HG03064 (cell line): ENCODE measurements around the gene GPR158.

Experiments used
- ATAC-seq: cut with Tn5 transposase; IDR thresholded peaks from one replicate; pipeline ENCODE4 v1.9.1; 2021; ENCODE audit warnings: low read depth; ENCODE audit not compliant: unreplicated experiment

The GPR158 gene

DNA sequence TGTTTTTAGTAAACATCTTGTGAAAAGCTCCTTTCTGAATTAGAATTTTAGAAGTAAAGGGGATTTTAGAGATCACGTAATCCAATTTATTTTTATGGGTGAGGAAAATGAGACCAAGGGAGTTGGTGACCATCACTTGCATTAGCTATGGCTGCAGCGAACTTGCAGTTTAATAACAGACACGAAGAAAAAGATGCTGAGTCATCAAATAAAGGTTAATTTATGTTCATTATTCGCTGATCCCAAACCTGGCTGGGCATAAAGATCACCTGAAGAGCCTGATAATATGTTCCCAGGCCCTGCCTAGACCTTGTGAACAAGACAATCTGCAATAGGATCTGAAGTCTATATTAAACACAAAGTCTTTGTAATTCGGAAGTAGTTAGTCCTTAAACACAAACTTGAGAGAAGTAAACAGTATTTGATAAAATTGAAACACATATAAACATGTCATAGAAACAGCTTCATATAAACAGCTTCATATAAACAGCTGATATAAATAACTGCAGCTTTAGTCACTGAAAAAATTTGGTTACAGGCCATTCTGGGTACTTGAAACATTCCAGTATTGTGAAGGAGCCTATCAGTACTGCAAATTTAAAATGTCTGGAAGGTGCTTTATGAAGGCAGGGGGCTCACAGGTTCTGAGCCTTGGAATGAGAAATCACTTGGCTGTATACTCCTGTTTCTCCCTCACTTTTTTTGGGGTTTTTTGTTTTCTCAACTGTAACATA is 16.5 kb downstream of the GPR158 start:
- no peak for ATAC-seq

DNA sequence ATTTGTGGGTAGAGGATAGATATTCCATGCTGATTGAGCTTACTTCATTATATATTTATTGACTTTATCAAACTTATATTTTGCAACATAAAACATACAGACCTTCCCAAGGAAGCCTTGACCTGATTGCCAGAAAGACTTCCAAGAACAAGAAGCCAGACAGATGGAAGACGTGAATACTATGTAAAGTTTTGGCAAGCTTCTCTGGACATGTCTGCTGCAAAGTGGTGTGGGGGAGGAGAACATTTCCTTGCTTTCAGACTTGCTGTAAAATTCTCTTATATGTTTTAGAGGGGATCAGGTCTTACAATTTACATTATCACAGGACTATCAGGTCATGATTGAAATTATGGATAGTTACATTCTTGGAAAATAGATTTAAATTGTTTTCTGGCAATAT is 23.4 kb downstream of the GPR158 start:
- no peak for ATAC-seq

- ATAC-seq: no peak
These were observed 32.1 kb downstream of the GPR158 start for GRCh38 chr10:25206693-25207414.

- ATAC-seq: no peak
These were observed 34.8 kb downstream of the GPR158 start for GRCh38 chr10:25209618-25210017.

DNA sequence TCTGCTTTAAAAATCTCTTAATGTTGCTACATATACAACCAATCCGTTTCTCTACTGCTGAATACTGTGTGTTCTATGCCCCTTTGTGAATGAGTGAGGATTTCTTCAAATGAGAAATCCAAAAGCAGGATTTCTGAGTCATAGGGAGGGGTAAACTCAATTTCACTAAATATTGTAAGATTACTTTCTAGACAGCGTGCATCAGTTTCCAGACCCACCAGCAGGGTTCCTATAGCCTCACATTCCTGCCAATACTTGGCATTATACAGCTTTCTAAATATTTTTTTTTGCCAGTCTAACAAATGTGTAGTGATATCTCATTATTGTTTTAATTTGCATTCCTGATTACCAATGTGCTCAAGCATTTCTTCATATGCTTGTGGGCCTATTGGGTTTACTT is 35.5 kb downstream of the GPR158 start:
- no peak for ATAC-seq

DNA sequence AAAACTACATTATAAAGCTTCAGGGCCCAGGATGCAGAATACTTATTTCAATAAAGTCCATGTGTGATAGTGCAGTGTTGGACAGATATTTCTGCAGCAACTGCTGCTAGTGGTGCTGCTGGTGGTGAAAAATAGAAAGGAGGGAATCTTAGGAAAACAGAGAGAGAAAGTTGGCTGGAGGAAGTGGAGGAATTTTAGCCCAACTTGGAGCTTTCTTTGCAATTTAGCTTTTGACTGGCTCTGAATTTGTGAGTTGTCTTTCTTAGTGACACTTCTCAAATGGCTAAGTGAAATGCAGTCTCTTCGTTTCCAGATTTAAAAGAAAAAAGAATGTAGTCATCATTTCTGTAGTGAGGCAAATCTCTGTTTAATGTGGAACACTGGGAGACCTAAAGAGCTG is 45.4 kb downstream of the GPR158 start:
- no peak for ATAC-seq

DNA sequence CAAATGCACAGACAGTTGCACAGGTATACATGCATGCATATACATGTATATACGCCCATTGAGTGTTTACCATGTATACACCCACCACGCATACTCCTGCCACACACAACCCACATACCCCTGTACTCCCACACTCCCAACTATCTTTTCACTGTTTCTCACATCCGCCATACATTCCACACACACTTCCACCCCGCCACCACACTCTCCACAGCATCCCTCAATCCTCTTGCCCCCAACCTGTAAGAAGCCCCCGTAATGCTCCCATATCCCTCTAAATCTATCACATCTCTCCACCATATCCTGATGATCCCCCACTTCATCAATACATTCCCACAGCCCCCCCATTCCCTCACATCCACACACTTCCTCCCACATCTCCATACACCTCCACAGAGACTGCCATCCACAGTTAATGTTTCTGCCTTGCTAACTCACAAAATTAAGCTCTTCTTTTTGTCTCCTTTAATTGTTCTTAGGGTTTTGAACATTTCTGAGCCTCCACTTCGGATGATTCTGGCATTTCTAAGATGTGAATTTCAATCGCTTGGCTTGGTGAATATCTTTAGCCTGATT is 47.4 kb downstream of the GPR158 start:
- ATAC-seq: no peak

DNA sequence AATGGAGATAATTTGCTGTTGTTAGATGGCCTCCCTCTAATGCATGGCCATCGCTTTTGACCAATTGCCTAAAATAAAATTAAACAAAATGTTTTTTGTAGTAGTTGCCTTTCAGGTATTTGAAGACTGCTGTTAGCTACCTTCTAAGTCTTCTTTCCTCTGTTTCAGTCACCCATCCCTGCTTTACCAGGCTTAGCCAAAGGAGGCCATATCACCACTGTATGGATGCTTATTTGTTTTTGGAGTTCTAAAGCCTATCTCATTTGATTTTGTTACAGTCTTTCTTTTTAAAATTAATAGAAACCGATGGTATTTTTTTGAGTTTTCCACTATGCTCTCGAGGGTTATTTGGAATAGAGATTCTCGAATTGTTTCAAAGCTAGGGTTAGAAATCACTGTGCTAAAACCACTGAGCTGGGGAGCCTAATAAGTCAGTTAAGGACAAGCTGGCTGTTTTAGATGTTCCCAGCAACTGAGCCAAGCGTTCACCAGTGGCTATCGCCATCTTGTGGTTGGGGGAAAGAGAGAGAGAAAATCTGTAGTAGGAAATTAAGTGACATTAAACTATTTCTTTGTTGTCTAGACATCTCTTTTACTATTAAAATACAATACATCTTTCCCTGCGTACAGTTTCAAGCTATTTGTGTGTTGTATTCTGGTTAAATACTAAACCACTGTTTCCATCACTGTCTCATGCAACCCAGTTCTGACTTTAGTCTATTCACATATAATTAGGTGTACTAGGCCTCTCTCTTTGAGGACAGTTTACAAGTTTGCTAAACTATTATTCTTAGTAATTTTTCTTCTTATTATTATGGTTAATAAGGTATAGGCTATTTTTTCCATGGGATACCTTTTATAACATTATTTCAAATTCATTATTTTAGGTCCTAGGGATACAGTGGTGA is 52.2 kb downstream of the GPR158 start:
- no peak for ATAC-seq

DNA sequence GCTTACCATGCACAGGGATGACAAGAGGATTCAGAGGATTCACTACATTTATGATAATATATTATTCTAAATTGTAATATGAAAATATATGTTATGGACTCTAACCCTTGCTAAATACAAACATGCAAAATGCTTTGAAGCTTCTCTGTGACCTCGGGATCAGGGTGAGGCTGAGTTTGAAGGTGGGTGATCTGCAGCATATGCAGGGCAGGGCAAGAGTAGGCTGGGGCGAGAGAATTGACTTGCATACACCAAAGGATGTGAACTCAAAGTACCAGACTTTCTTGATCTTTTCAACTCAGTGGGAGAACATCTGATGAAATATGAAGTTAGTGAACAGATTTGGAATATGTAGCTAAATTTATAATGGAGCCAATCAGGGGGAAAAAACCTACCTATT is 57.0 kb downstream of the GPR158 start:
- no peak for ATAC-seq

DNA sequence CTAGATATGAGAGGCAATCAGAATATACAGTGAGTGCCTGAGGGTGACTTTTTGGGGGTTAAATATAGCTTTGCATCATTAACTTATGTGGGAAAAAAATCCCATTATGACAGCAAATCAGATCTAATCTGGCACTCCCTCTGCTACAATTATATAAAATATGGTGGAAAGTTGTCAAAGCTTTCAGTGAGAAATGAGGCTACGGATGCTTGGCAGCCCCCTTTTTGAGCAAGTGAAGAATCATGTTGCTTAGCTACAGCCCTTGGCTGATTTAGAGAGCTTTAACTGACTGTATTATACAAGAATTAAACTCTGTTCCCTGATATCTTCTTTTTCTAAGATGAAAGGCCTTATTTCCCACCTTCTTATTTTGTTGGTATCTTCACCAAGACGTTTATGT is 57.4 kb downstream of the GPR158 start:
- no peak for ATAC-seq

- no peak for ATAC-seq
These were observed 70.4 kb downstream of the GPR158 start for GRCh38 chr10:25245165-25245564.

GRCh38 chr10:25257646-25258045 is 82.8 kb downstream of the GPR158 start:
- no peak for ATAC-seq

DNA sequence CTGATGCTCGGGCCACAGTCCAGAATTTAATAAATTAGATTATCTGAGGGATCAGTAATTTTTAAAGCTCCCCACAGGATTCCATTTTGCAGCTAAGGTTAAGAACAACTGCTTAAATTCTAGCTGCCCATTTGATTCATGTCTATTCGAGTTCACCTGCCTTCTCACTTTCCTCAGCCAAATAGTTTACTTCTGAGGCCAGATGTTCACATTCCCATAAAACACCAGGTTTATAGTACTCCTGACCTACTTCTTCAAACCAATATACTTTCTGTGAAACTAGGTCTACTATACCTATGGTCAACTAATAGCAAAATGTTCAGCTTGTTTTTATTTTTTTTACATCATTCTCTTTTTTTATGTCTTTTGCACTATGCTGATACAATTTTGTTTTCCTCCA is 86.3 kb downstream of the GPR158 start:
- no peak for ATAC-seq

DNA sequence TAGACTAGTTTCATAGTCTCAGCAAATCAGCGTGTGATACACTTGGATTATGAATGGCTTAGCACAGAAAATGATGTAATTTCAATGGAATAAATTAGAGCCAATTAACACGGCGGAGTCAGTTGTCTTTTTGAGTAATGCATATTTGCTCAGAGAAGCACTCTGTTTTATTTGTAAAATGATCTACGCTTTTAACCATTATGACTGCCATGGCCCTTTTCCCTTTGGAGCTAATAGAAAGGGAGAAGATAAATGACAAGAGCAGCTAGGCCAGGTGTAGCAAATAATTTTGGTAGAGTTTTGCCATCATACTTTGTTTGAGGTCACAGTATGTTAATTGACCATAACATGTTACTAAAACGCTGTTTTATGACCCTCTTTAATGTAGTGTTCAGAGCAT is 86.8 kb downstream of the GPR158 start:
- no peak for ATAC-seq

GRCh38 chr10:25263931-25264330 is 89.1 kb downstream of the GPR158 start:
- no peak for ATAC-seq

GRCh38 chr10:25278180-25278579 is 103.4 kb downstream of the GPR158 start:
- ATAC-seq: no peak

DNA sequence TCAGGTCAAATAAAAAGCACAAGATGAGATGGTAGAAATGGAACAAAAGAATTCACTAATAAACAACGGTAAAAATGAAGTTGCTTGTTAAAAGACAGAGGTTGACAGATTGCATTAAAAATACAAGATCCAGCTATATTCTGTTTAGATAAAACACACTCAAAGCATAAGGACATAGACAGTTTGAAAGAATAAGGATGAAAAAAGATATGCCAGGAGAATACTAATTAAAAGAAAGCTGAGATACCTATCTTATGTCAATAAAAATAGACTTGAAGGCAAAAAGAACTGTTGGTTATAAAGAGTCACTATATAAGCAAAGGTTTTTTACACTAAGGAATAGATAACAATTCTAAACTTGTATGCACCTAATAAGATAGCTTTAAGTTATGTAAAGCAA is 105.3 kb downstream of the GPR158 start:
- no peak for ATAC-seq

- no peak for ATAC-seq
These were observed 105.8 kb downstream of the GPR158 start for GRCh38 chr10:25280573-25280972.

DNA sequence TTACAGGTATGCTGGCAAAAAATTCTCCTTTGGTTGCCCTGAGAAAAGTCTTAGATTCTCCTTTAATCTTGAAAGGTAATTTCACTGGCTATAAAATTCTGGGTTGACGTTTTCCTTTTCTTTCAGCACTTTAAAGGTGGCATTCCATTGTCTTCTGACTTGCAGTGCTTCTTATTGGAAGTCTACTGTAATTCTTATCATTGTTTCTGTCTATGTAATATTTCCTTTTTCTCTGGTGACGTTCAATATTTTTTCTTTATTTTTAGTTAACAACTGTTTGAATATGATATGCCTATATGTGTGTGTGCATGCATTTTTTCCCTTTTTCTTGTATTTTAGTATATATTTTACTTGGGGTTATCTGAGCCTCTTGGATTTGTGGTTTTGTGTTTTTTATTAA is 111.0 kb downstream of the GPR158 start:
- no peak for ATAC-seq

GRCh38 chr10:25288181-25288580 is 113.4 kb downstream of the GPR158 start:
- no peak for ATAC-seq
